ENCODE results near the gene TACR1. TPM values are rescaled to one million over a fixed set of nuclear protein-coding genes. Genes with fewer than 3 reads are reported as not detected.
"Not testable (repeated sequence)": the region's sequence is repeated elsewhere in the genome, so short reads cannot be mapped to it uniquely, and the experiment has no call there.

TACR1 gene
- total and polyA plus RNA-seq, 2 donors (not counting 1 experiment from before 2014, with no cell fraction given): 0.01 to 0.05 TPM

DNA sequence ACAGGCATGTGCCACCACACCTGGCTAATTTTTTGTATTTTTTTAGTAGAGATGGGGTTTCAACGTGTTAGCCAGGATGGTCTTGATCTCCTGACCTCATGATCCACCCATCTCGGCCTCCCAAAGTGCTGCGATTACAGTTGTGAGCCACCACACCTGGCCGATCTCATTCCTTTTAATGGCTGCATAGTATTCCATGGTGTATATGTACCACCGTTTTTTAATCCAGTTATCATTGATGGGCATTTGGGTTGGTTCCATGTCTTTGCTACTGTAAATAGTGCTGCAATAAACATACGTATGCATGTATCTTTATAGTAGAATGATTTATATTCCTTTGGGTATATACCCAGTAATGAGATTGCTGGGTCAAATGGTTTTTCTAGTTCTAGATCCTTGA is 51.4 kb downstream of the TACR1 start:
- DNase-seq; H3K79me2 ChIP-seq (ENCODE audit: control insufficient read depth, insufficient read depth, low read length); H3K9me3 Mint-ChIP-seq (ENCODE audit: insufficient read depth); H3K27ac ChIP-seq (ENCODE audit: low read length in 2 of 2); H3K27ac Mint-ChIP-seq; H3K27me3 Mint-ChIP-seq; H3K4me3 ChIP-seq (ENCODE audit: control extremely low read depth in 1 of 5, extremely low read depth in 1 of 5, insufficient read depth in 1 of 5, low read depth in 2 of 5, low read length in 4 of 5); intact Hi-C loops (cut with micrococcal nuclease); H2AFZ ChIP-seq (ENCODE audit: insufficient read depth, low read depth, low read length, poor library complexity, severe bottlenecking); H3K9me3 ChIP-seq (ENCODE audit: control extremely low read depth in 1 of 3, control insufficient read depth in 2 of 3, insufficient read depth in 1 of 3, low read length in 2 of 3); POLR2A ChIA-PET; CTCF ChIA-PET; H4K20me1 ChIP-seq (ENCODE audit: control insufficient read depth, insufficient read depth, low read length, poor library complexity, severe bottlenecking); H3K36me3 ChIP-seq (replicated peaks in 1 of 2; ENCODE audit: control extremely low read depth in 1 of 2, control insufficient read depth in 1 of 2, extremely low read depth in 1 of 2, insufficient read depth in 2 of 2, low read length in 1 of 2); H3K9ac ChIP-seq (ENCODE audit: low read length); H3K27me3 ChIP-seq (replicated peaks in 1 of 4; ENCODE audit: control extremely low read depth in 1 of 4, control insufficient read depth in 3 of 4, insufficient read depth in 4 of 4, low read length in 3 of 4); ATAC-seq (ENCODE audit: low read depth); H3K4me2 ChIP-seq (replicated peaks; ENCODE audit: low read depth, low read length, poor library complexity, severe bottlenecking); H3K4me3 Mint-ChIP-seq: not testable (repeated sequence)
- 95% methylated on average over 3 of the region's 6 CpGs for WGBS (ENCODE audit: insufficient coverage)
- H3K4me1 ChIP-seq (ENCODE audit: control insufficient read depth in 2 of 2, insufficient read depth in 2 of 2, low read length in 2 of 2): peaks cover 7 to 11% of the 10 kb centered on the region in 2 donors
- peaks cover 16% of the 10 kb centered on the region for H3K4me1 Mint-ChIP-seq

GRCh38 chr2:75146606-75147332 is 52.6 kb downstream of the TACR1 start:
- Histone ChIP-seq H3K27ac (ENCODE audit: low read length in 2 of 2) (no peak overlapping the region), H2AFZ (ENCODE audit: insufficient read depth, low read depth, low read length, poor library complexity, severe bottlenecking) (no peak overlapping the region), H3K4me1 (ENCODE audit: control insufficient read depth in 2 of 2, insufficient read depth in 2 of 2, low read length in 2 of 2) (peaks cover 7 to 11% of the 10 kb centered on the region in 2 donors), H3K9me3 (ENCODE audit: control extremely low read depth in 1 of 3, control insufficient read depth in 2 of 3, insufficient read depth in 1 of 3, low read length in 2 of 3) (peaks cover 0 to 7% (median 0%) of the 10 kb centered on the region in 3 donors), H3K4me3 (ENCODE audit: control extremely low read depth in 1 of 5, extremely low read depth in 1 of 5, insufficient read depth in 1 of 5, low read depth in 2 of 5, low read length in 4 of 5) (no peak overlapping the region), H4K20me1 (ENCODE audit: control insufficient read depth, insufficient read depth, low read length, poor library complexity, severe bottlenecking) (no peaks in the 10 kb centered on the region), H3K36me3 (replicated peaks in 1 of 2; ENCODE audit: control extremely low read depth in 1 of 2, control insufficient read depth in 1 of 2, extremely low read depth in 1 of 2, insufficient read depth in 2 of 2, low read length in 1 of 2) (no peaks in the 10 kb centered on the region), H3K27me3 (replicated peaks in 1 of 4; ENCODE audit: control extremely low read depth in 1 of 4, control insufficient read depth in 3 of 4, insufficient read depth in 4 of 4, low read length in 3 of 4) (no peaks in the 10 kb centered on the region), H3K9ac (ENCODE audit: low read length) (no peak overlapping the region), H3K4me2 (replicated peaks; ENCODE audit: low read depth, low read length, poor library complexity, severe bottlenecking) (no peak overlapping the region), H3K79me2 (ENCODE audit: control insufficient read depth, insufficient read depth, low read length) (no peaks in the 10 kb centered on the region)
- Mint-ChIP-seq H3K4me1 (peaks cover 16% of the 10 kb centered on the region), H3K27me3 (peaks cover 8% of the 10 kb centered on the region), H3K27ac (no peak overlapping the region), H3K9me3 (ENCODE audit: insufficient read depth) (peaks cover 4% of the 10 kb centered on the region), H3K4me3 (no peak overlapping the region)
- intact Hi-C loops (cut with micrococcal nuclease): no loop called here
- DNase-seq (no peak), ATAC-seq (ENCODE audit: low read depth) (no peak)
- ChIA-PET POLR2A (no interaction called here), CTCF (no interaction called here)
- TF ChIP-seq EZH2 (IDR thresholded peaks at IDR 0.05; ENCODE audit: borderline replicate concordance, insufficient read depth, low read depth, low read length, poor library complexity, severe bottlenecking): no peak
- TF ChIP-seq CTCF (IDR thresholded peaks at IDR 0.05): no peak
- no CpG with 5 or more reads among the region's 2 CpGs for WGBS (ENCODE audit: insufficient coverage)

DNA sequence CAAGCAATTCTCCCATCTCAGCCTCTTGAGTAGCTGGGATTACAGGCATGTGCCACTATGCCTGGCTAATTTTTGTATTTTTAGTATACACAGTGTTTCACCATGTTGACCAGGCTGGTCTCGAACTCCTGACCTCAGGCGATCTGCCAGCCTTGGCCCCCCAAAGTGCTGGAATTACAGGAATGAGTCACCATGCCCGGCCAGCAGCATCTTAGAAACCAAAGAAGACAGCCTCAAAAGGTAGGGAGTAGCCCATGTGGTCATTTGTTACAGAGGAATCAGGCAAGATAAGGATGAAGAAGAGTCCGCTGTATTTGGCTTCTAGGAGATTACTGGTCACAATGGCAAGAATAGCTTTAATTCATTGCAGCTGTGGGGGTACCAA is 53.1 kb downstream of the TACR1 start:
- 84% methylated on average over 4 of the region's 4 CpGs for WGBS (ENCODE audit: insufficient coverage)
- H3K27me3 ChIP-seq (replicated peaks in 1 of 4; ENCODE audit: control extremely low read depth in 1 of 4, control insufficient read depth in 3 of 4, insufficient read depth in 4 of 4, low read length in 3 of 4); H4K20me1 ChIP-seq (ENCODE audit: control insufficient read depth, insufficient read depth, low read length, poor library complexity, severe bottlenecking); H3K79me2 ChIP-seq (ENCODE audit: control insufficient read depth, insufficient read depth, low read length); DNase-seq; H3K27me3 Mint-ChIP-seq; H3K4me2 ChIP-seq (replicated peaks; ENCODE audit: low read depth, low read length, poor library complexity, severe bottlenecking); ATAC-seq (ENCODE audit: low read depth); H3K27ac ChIP-seq (ENCODE audit: low read length in 2 of 2); H3K36me3 ChIP-seq (replicated peaks in 1 of 2; ENCODE audit: control extremely low read depth in 1 of 2, control insufficient read depth in 1 of 2, extremely low read depth in 1 of 2, insufficient read depth in 2 of 2, low read length in 1 of 2); H3K9ac ChIP-seq (ENCODE audit: low read length); H2AFZ ChIP-seq (ENCODE audit: insufficient read depth, low read depth, low read length, poor library complexity, severe bottlenecking); H3K4me3 Mint-ChIP-seq; CTCF ChIA-PET; POLR2A ChIA-PET; H3K4me3 ChIP-seq (ENCODE audit: control extremely low read depth in 1 of 5, extremely low read depth in 1 of 5, insufficient read depth in 1 of 5, low read depth in 2 of 5, low read length in 4 of 5); H3K27ac Mint-ChIP-seq; intact Hi-C loops (cut with micrococcal nuclease); H3K9me3 Mint-ChIP-seq (ENCODE audit: insufficient read depth); H3K9me3 ChIP-seq (ENCODE audit: control extremely low read depth in 1 of 3, control insufficient read depth in 2 of 3, insufficient read depth in 1 of 3, low read length in 2 of 3): not testable (repeated sequence)
- H3K4me1 Mint-ChIP-seq: peaks cover 16% of the 10 kb centered on the region
- H3K4me1 ChIP-seq (ENCODE audit: control insufficient read depth in 2 of 2, insufficient read depth in 2 of 2, low read length in 2 of 2): peaks cover 7 to 11% of the 10 kb centered on the region in 2 donors

All from B cell (primary cell).